ENCODE measurements around the gene HOXB7. TPM values are rescaled to one million over a fixed set of nuclear protein-coding genes. Genes with fewer than 3 reads are reported as not detected.

Gene HOXB7
- total and polyA plus RNA-seq, 8 donors = 2.4 to 10.5 (median 6.4) TPM

GRCh38 chr17:48567646-48568354 lies 43.0 kb downstream of the HOXB7 start:
- Histone ChIP-seq H3K4me3 (no peak overlapping the region), H3K27ac (peak overlapping the region; percentile 3 to 95), H3K4me1 (peaks cover 3 to 19% of the 10 kb centered on the region in 2 donors), H3K9me3 (no peaks in the 10 kb centered on the region), H3K36me3 (no peaks in the 10 kb centered on the region), H3K27me3 (peaks cover 48 to 100% of the 10 kb centered on the region in 2 donors)
- no peak for ATAC-seq
- intact Hi-C loops (cut with DNase I) = no loop called here
- TF ChIP-seq CTCF (IDR thresholded peaks at IDR 0.05) = no peak
- no peak for DNase-seq

- Histone ChIP-seq H3K4me3 (no peak overlapping the region), H3K27me3 (peaks cover 43 to 100% of the 10 kb centered on the region in 2 donors), H3K9me3 (no peaks in the 10 kb centered on the region), H3K36me3 (no peaks in the 10 kb centered on the region), H3K27ac (peak overlapping the region in 1 of 2 donors; percentile 95), H3K4me1 (peaks cover 3 to 19% of the 10 kb centered on the region in 2 donors)
- intact Hi-C loops (cut with DNase I) = no loop called here
- DNase-seq (no peak), ATAC-seq (no peak)
- TF ChIP-seq CTCF (IDR thresholded peaks at IDR 0.05) = no peak
These were observed 43.6 kb downstream of the HOXB7 start for GRCh38 chr17:48567209-48567608.

GRCh38 chr17:48566717-48567116 lies 44.1 kb downstream of the HOXB7 start:
- intact Hi-C loops (cut with DNase I) = no loop called here
- ATAC-seq (no peak), DNase-seq (no peak)
- no peak overlapping the region for H3K4me3 ChIP-seq
- H3K36me3 ChIP-seq = no peaks in the 10 kb centered on the region
- no peak overlapping the region for H3K27ac ChIP-seq
- H3K9me3 ChIP-seq = no peaks in the 10 kb centered on the region
- peaks cover 43 to 100% of the 10 kb centered on the region in 2 donors for H3K27me3 ChIP-seq
- TF ChIP-seq CTCF (IDR thresholded peaks at IDR 0.05) = no peak
- peaks cover 3 to 19% of the 10 kb centered on the region in 2 donors for H3K4me1 ChIP-seq

- intact Hi-C loops (cut with DNase I) = no loop called here
- no peak for DNase-seq
These were observed 44.7 kb downstream of the HOXB7 start for GRCh38 chr17:48565925-48566710.

More at GRCh38 chr17:48565925-48566710, 44.7 kb downstream of the HOXB7 start:
- H3K36me3 ChIP-seq = no peaks in the 10 kb centered on the region
- no peak overlapping the region for H3K27ac ChIP-seq
- TF ChIP-seq CTCF (IDR thresholded peaks at IDR 0.05) = no peak
- ATAC-seq = no peak
- H3K4me3 ChIP-seq = no peak overlapping the region
- peaks cover 3 to 19% of the 10 kb centered on the region in 2 donors for H3K4me1 ChIP-seq
- H3K27me3 ChIP-seq = peaks cover 43 to 94% of the 10 kb centered on the region in 2 donors
- H3K9me3 ChIP-seq = no peaks in the 10 kb centered on the region
